ENCODE data around the gene PRKCE. TPM values are rescaled to one million over a fixed set of nuclear protein-coding genes. Genes with fewer than 3 reads are reported as not detected.

The PRKCE gene
- total RNA-seq, 1 experiment from 2014 or later: 21.7 TPM

DNA sequence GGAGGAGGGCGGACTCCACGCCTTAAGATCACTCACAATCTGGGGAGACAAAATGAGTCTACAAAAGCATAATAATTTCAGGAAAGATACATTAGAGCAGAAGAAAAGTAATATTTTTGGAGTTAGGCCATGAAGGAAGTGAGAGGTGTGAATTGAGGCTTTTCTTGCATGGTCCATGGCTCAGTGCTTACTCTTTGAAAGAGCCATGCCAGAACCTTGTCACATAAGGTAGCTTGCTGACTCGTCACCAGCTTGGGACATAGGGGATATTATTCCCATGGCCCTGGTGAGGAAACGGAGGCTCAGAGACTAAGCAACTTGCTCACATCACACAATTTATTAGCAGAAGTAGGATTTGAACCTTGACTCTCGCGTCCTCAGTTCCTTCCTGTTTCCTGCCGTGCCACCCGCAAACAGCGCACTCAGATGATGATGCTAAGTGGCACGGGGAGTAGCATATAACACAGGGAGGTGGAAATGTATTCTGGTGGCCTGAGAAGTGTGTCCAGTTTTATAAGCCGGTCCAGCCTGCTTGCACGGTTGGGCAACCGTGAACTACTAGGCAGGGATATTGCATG lies 333.5 kb downstream of the PRKCE start:
- no peak for DNase-seq
- Histone ChIP-seq H3K36me3 (ENCODE audit: low read depth) (no peaks in the 10 kb centered on the region), H3K4me1 (replicated peaks; ENCODE audit: insufficient read depth) (no peaks in the 10 kb centered on the region), H3K79me2 (ENCODE audit: low read depth) (no peaks in the 10 kb centered on the region), H3K27me3 (ENCODE audit: insufficient read depth, low read depth) (no peaks in the 10 kb centered on the region), H3K9me2 (ENCODE audit: insufficient read depth) (no peaks in the 10 kb centered on the region), H2AFZ (no peak overlapping the region), H3K4me3 (no peak overlapping the region), H3K9me3 (ENCODE audit: insufficient read depth, low read depth) (no peaks in the 10 kb centered on the region), H3F3A (ENCODE audit: insufficient read depth, low read depth) (no peaks in the 10 kb centered on the region), H4K20me1 (ENCODE audit: insufficient read depth) (no peaks in the 10 kb centered on the region), H3K27ac (no peak overlapping the region), H3K4me2 (no peak overlapping the region)
- no TSS peak for BruUV-seq (replicated peaks)
- intact Hi-C loops (cut with micrococcal nuclease; ENCODE audit: unreplicated experiment): no loop called here
- POLR2A ChIA-PET (ENCODE audit: unreplicated experiment): no interaction called here
- TF ChIP-seq, protein P1, sequence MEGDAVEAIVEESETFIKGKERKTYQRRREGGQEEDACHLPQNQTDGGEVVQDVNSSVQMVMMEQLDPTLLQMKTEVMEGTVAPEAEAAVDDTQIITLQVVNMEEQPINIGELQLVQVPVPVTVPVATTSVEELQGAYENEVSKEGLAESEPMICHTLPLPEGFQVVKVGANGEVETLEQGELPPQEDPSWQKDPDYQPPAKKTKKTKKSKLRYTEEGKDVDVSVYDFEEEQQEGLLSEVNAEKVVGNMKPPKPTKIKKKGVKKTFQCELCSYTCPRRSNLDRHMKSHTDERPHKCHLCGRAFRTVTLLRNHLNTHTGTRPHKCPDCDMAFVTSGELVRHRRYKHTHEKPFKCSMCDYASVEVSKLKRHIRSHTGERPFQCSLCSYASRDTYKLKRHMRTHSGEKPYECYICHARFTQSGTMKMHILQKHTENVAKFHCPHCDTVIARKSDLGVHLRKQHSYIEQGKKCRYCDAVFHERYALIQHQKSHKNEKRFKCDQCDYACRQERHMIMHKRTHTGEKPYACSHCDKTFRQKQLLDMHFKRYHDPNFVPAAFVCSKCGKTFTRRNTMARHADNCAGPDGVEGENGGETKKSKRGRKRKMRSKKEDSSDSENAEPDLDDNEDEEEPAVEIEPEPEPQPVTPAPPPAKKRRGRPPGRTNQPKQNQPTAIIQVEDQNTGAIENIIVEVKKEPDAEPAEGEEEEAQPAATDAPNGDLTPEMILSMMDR (conservative IDR thresholded peaks at IDR 0.05): no peak
- TF ChIP-seq EZH2 (IDR thresholded peaks at IDR 0.05; ENCODE audit: low read depth): no peak
- CTCF ChIA-PET: no interaction called here

DNA sequence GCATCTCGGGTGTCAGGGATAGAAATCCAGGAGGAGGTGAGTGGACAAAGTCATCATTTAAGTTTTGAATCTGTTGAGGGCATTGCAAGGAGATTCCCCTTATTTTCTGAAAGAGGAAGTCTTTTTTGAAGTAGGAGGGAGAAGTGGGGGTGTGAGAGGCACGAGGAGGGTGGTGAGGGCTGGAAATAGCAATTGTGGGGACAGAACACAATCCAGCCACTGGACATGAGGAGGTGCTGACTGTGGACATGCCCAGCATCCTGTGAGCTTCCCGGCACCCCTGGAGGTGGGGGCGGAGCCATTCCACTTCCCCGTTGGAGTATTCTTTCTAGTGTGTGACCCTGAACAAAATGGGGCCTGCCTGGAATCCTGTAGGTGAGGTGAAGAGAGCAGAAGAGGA lies 335.0 kb downstream of the PRKCE start:
- intact Hi-C loops (cut with micrococcal nuclease; ENCODE audit: unreplicated experiment): no loop called here
- H3K27ac ChIP-seq: no peak overlapping the region

DNA sequence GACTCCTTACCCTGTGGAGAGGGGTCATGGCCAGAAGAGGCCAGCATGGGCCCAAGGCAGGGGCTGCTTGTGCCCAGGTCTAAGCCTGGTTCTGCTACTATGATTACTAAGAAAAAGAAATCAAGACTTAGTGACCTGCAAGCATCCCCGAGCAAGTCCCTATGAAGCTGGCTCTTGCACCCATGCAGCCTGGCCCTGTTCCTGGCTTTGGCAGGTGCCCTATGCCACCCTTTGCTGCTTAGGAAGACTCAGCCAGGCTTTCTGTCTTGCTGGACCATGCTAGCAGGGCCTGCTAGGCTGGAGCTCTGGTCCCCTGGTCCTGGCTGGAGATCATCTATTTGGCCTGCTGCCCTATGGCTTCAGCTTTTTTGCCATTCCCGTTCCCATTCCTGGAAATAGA lies 336.4 kb downstream of the PRKCE start:
- Histone ChIP-seq H4K20me1 (ENCODE audit: insufficient read depth) (no peaks in the 10 kb centered on the region), H3K4me1 (replicated peaks; ENCODE audit: insufficient read depth) (peaks cover 23% of the 10 kb centered on the region), H3K27ac (no peak overlapping the region), H2AFZ (no peak overlapping the region), H3K27me3 (ENCODE audit: insufficient read depth, low read depth) (no peaks in the 10 kb centered on the region), H3F3A (ENCODE audit: insufficient read depth, low read depth) (peaks cover 20% of the 10 kb centered on the region), H3K4me3 (no peak overlapping the region), H3K9me3 (ENCODE audit: insufficient read depth, low read depth) (no peaks in the 10 kb centered on the region), H3K4me2 (no peak overlapping the region), H3K36me3 (ENCODE audit: low read depth) (no peaks in the 10 kb centered on the region), H3K79me2 (ENCODE audit: low read depth) (no peaks in the 10 kb centered on the region), H3K9me2 (ENCODE audit: insufficient read depth) (no peaks in the 10 kb centered on the region)
- TF ChIP-seq EZH2 (IDR thresholded peaks at IDR 0.05; ENCODE audit: low read depth): no peak
- TF ChIP-seq, protein P1 (conservative IDR thresholded peaks at IDR 0.05): no peak
- intact Hi-C loops (cut with micrococcal nuclease; ENCODE audit: unreplicated experiment): no loop called here
- BruUV-seq (replicated peaks): no TSS peak
- CTCF ChIA-PET: no interaction called here
- no peak for DNase-seq
- POLR2A ChIA-PET (ENCODE audit: unreplicated experiment): no interaction called here

More for the DNA sequence above, 335.0 kb downstream of the PRKCE start:
- no peak for DNase-seq
- Histone ChIP-seq H3K36me3 (ENCODE audit: low read depth) (no peaks in the 10 kb centered on the region), H2AFZ (no peak overlapping the region), H3K4me2 (no peak overlapping the region), H4K20me1 (ENCODE audit: insufficient read depth) (no peaks in the 10 kb centered on the region), H3K4me1 (replicated peaks; ENCODE audit: insufficient read depth) (peaks cover 11% of the 10 kb centered on the region), H3K27me3 (ENCODE audit: insufficient read depth, low read depth) (no peaks in the 10 kb centered on the region), H3K9me2 (ENCODE audit: insufficient read depth) (no peaks in the 10 kb centered on the region), H3K79me2 (ENCODE audit: low read depth) (no peaks in the 10 kb centered on the region), H3F3A (ENCODE audit: insufficient read depth, low read depth) (peaks cover 11% of the 10 kb centered on the region), H3K9me3 (ENCODE audit: insufficient read depth, low read depth) (no peaks in the 10 kb centered on the region), H3K4me3 (no peak overlapping the region)
- POLR2A ChIA-PET (ENCODE audit: unreplicated experiment): no interaction called here
- no TSS peak for BruUV-seq (replicated peaks)
- TF ChIP-seq EZH2 (IDR thresholded peaks at IDR 0.05; ENCODE audit: low read depth): no peak
- TF ChIP-seq, protein P1 (conservative IDR thresholded peaks at IDR 0.05): no peak
- CTCF ChIA-PET: no interaction called here
